GM12878 (cell line): ENCODE measurements around the gene PON1. TPM values are rescaled to one million over a fixed set of nuclear protein-coding genes. Genes with fewer than 3 reads are reported as not detected.

Source experiments
- ATAC-seq: fragments of 200-7000 bp; cut with Tn5 transposase; 3 replicates; pipeline ENCODE4 v1.9.1; 2020; ENCODE audit warnings: mild to moderate bottlenecking, moderate library complexity
- BruUV-seq: library from RNA; stranded (reverse); fragments of 400-500 nt; replicated peaks from 2 replicates; lab custom pipeline; 2021; lab: Mats Ljungman, UMichigan
- CTCF ChIA-PET: fragments of 300-600 bp; sonication (Branson Sonifier 250); formaldehyde crosslinking; extraction: SDS; loops from one replicate; lab custom pipeline; 2021; ENCODE audit warnings: inconsistent platforms; lab: Yijun Ruan, JAX
- POLR2A ChIA-PET: fragments of 350-600 bp; formaldehyde crosslinking; extraction: SDS; loops from one replicate; lab custom pipeline; 2021; ENCODE audit warnings: inconsistent platforms; lab: Charles Lee
- RAD21 ChIA-PET: fragments of 300-600 bp; sonication (Branson Sonifier 250); formaldehyde crosslinking; loops from one replicate; lab custom pipeline; 2023; ENCODE audit warnings: antibody characterized with exemption; ENCODE audit not compliant: unreplicated experiment; lab: Charles Lee
- SMC1A ChIA-PET: fragments of 300-600 bp; sonication (Branson Sonifier 250); formaldehyde crosslinking; loops from one replicate; lab custom pipeline; 2023; ENCODE audit not compliant: unreplicated experiment, uncharacterized antibody; lab: Charles Lee
- DNase-seq: peaks from one replicate; pipeline ENCODE4 v3.0.0-alpha.2; 2011; ENCODE audit warnings: low read depth, low spot score
- FAIRE-seq: peaks from 3 replicates; lab custom pipeline; 2011; peaks lifted over from hg19 to GRCh38; lab: Jason Lieb, UNC
- H2AFZ ChIP-seq: 2 replicates; pipeline ENCODE4 v1.6.0; 2011; ENCODE audit warnings: low read depth, low read length, control low read depth; ENCODE audit not compliant: control insufficient read depth
- H3K27ac ChIP-seq: 2 replicates; pipeline ENCODE4 v1.5.1; 2011; ENCODE audit warnings: control low read depth; ENCODE audit not compliant: control insufficient read depth, insufficient read depth
- H3K27me3 ChIP-seq, 2 experiments: replicated peaks in 1 of 2; 2 replicates each; pipeline versions ENCODE4 v1.6.0 to v1.6.1; 2011; ENCODE audit warnings: low read length in 1 of 2; ENCODE audit not compliant: control insufficient read depth in 2 of 2, insufficient read depth in 2 of 2
- H3K36me3 ChIP-seq, 2 experiments: 2 replicates each; pipeline ENCODE4 v1.5.1; 2011; ENCODE audit warnings: low read length in 1 of 2; ENCODE audit not compliant: control insufficient read depth in 2 of 2, insufficient read depth in 2 of 2
- H3K4me1 ChIP-seq: 2 replicates; pipeline ENCODE4 v1.6.1; 2011; ENCODE audit warnings: mild to moderate bottlenecking, low read length, moderate library complexity, mixed read lengths; ENCODE audit not compliant: control insufficient read depth, insufficient read depth
- H3K4me2 ChIP-seq: 2 replicates; pipeline ENCODE4 v1.6.0; 2011; ENCODE audit warnings: control low read depth; ENCODE audit not compliant: control insufficient read depth, insufficient read depth
- H3K4me3 ChIP-seq: fragments of 200-600 bp; sonication (generic); 2 replicates; pipeline ENCODE4 v1.5.1; 2016
- H3K79me2 ChIP-seq: 2 replicates; pipeline ENCODE4 v1.6.0; 2011; ENCODE audit warnings: low read length; ENCODE audit not compliant: control insufficient read depth, insufficient read depth
- H3K9ac ChIP-seq: 2 replicates; pipeline ENCODE4 v1.8.0; 2011; ENCODE audit warnings: low read length, control low read depth, mixed read lengths; ENCODE audit not compliant: control insufficient read depth, insufficient read depth
- H3K9me3 ChIP-seq: replicated peaks from 3 replicates; pipeline ENCODE4 v1.5.1; 2011; ENCODE audit warnings: mild to moderate bottlenecking, low read length; ENCODE audit not compliant: control insufficient read depth, insufficient read depth
- H4K20me1 ChIP-seq: 2 replicates; pipeline ENCODE4 v1.6.0; 2011; ENCODE audit not compliant: control insufficient read depth, insufficient read depth
- HCFC1 ChIP-seq: fragments of 150-350 bp; IDR thresholded peaks from 2 replicates; pipeline ENCODE4 v1.6.1; 2014; ENCODE audit warnings: low read length
- JUNB ChIP-seq: IDR thresholded peaks from 2 replicates; pipeline ENCODE4 v1.6.1; 2016; ENCODE audit warnings: antibody characterized with exemption, mild to moderate bottlenecking
- MEF2A ChIP-seq: IDR thresholded peaks from 2 replicates; pipeline ENCODE4 v1.6.1; 2011; ENCODE audit warnings: low read depth, mild to moderate bottlenecking, low read length, moderate library complexity; ENCODE audit not compliant: insufficient read depth
- PAX8 ChIP-seq: fragments of 450-650 bp; IDR thresholded peaks from 2 replicates; pipeline ENCODE4 v1.6.1; 2017; ENCODE audit warnings: mild to moderate bottlenecking, moderate library complexity
- RBBP5 ChIP-seq: fragments of 200-600 bp; sonication (generic); conservative IDR thresholded peaks from 2 replicates; pipeline ENCODE4 v1.6.1; 2016
- TBL1XR1 ChIP-seq: IDR thresholded peaks from 2 replicates; pipeline ENCODE4 v1.6.1; 2012; ENCODE audit warnings: low read depth, low read length, improper control_type of control experiment
- TCF12 ChIP-seq: IDR thresholded peaks from 2 replicates; pipeline ENCODE4 v1.6.1; 2011; ENCODE audit warnings: low read depth, mild to moderate bottlenecking, low read length
- whole genome bisulfite sequencing: methylation state at CpG from one replicate; pipeline ENCODE4 v1.1.6; 2016; ENCODE audit warnings: low lambda C conversion rate; ENCODE audit not compliant: insufficient replicate concordance, insufficient coverage; ENCODE audit errors: missing lambda C conversion rate; 5-methylcytosine and 5-hydroxymethylcytosine counted together
- in situ Hi-C: fragments of 300-500 bp; cut with MboI; formaldehyde crosslinking; loops from 9 replicates; pipeline ENCODE4 v1.14.3; 2018; ENCODE audit warnings: mixed read lengths
- intact Hi-C: fragments of 100-400 bp; cut with micrococcal nuclease; formaldehyde crosslinking; loops from one replicate; pipeline ENCODE4 v1.14.2; 2022; ENCODE audit not compliant: unreplicated experiment
- polyA plus RNA-seq, 11 experiments: library from polyadenylated mRNA; depleted of rRNA in 4 of 11; unstranded in 6 of 11; stranded (reverse) in 5 of 11; fragments of >200 nt; fragmentation: Nextera tagmentation in 4 of 11; fragmentation: Illumina TruSeq in 1 of 11; extraction: Ambion mirVana in 4 of 11; extraction: Trizol in 1 of 11; gene quantifications; 1 replicate in 1 of 11; 2 replicates in 10 of 11; pipeline versions ENCODE4 v1.2.1 to v1.2.3, GENCODE V29; 2011 to 2016; ENCODE audit warnings: inconsistent platforms in 2 of 11, missing spikeins in 2 of 11, low read depth in 1 of 11
- total RNA-seq, 4 experiments: library from RNA; depleted of rRNA in 3 of 4; stranded (reverse); fragments of >200 nt in 3 of 4; fragmentation: Illumina TruSeq in 1 of 4; extraction: Trizol in 1 of 4; gene quantifications; 2 replicates each; pipeline versions ENCODE4 v1.2.1 to v1.2.3, GENCODE V29; 2013 to 2021
- TF ChIP-seq, protein P1 (sequence below): IDR thresholded peaks from 2 replicates; pipeline ENCODE4 v1.6.1; 2012; ENCODE audit warnings: low read depth, low read length, improper control_type of control experiment
- TF ChIP-seq, protein P2 (sequence below): IDR thresholded peaks from 2 replicates; pipeline ENCODE4 v1.6.1; 2011; ENCODE audit warnings: mild to moderate bottlenecking, low read depth, low read length, moderate library complexity; ENCODE audit not compliant: insufficient replicate concordance
- TF ChIP-seq, protein P3 (sequence below): fragments of 450-650 bp; IDR thresholded peaks from 2 replicates; pipeline ENCODE4 v1.6.1; 2016; ENCODE audit warnings: mild to moderate bottlenecking, moderate library complexity, borderline replicate concordance
- TF ChIP-seq, protein P4 (sequence below): fragments of 450-650 bp; formaldehyde crosslinking; IDR thresholded peaks from 2 replicates; pipeline ENCODE4 v1.4.0; 2022; ENCODE audit warnings: mild to moderate bottlenecking, moderate library complexity
- TF ChIP-seq, protein P5 (sequence below): fragments of 450-650 bp; IDR thresholded peaks from 2 replicates; pipeline ENCODE4 v1.6.1; 2017; ENCODE audit warnings: borderline replicate concordance

The PON1 gene
- total and polyA plus RNA-seq, 10 of the 15 experiments (the other 5 are each of a cell fraction or from before 2014, with no cell fraction given) = 0.10 to 0.26 (median 0.23) TPM; not detected in 4

DNA sequence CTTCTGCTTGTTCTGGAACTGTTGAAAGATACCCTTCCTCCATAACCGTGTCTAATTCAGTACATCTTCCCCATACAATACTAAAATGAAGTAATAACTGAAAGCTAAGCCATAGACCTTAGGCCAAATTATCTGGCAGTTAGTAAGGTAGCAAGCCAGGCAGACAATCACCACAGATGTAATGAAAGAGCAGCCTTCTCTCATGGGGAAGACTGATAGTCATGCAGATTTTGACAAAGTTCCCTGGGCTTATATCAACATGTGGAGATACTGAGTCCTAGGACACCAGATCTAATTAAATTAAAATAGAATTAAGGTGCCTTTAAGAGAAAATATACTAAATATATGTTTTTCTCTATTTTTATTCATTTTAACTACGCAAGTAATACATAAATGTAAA is 61.5 kb downstream of the PON1 start:
- Histone ChIP-seq H3K27ac (no peak overlapping the region), H4K20me1 (no peaks in the 10 kb centered on the region), H3K4me1 (no peaks in the 10 kb centered on the region), H3K9me3 (no peaks in the 10 kb centered on the region), H3K36me3 (no peaks in the 10 kb centered on the region), H3K9ac (no peak overlapping the region), H3K4me3 (no peak overlapping the region), H3K79me2 (no peaks in the 10 kb centered on the region), H3K27me3 (no peaks in the 10 kb centered on the region), H2AFZ (no peak overlapping the region), H3K4me2 (no peak overlapping the region)
- ChIA-PET POLR2A (no interaction called here), CTCF (interaction anchor here (1.6 to 2.7 kb wide), 2 partner anchors 16 to 214 kb away, joined by 6 to 9 read pairs; no protein-coding TSS in a partner anchor), RAD21 (no interaction called here), SMC1A (interaction anchor here (0.7 to 1.5 kb wide), 3 partner anchors 10 to 214 kb away, joined by 4 to 5 read pairs (median 5); no protein-coding TSS in a partner anchor)
- in situ Hi-C loops = no loop called here
- DNase-seq (no peak), ATAC-seq (no peak), FAIRE-seq (no peak)
- intact Hi-C loops = no loop called here
- WGBS = 14% methylated on average over 2 of the region's 2 CpGs
- no TSS peak for BruUV-seq
- TF ChIP-seq RBBP5 = no peak
- TF ChIP-seq, protein P1, sequence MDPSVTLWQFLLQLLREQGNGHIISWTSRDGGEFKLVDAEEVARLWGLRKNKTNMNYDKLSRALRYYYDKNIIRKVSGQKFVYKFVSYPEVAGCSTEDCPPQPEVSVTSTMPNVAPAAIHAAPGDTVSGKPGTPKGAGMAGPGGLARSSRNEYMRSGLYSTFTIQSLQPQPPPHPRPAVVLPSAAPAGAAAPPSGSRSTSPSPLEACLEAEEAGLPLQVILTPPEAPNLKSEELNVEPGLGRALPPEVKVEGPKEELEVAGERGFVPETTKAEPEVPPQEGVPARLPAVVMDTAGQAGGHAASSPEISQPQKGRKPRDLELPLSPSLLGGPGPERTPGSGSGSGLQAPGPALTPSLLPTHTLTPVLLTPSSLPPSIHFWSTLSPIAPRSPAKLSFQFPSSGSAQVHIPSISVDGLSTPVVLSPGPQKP = no peak
- TF ChIP-seq TCF12 = no peak
- no peak for TF ChIP-seq PAX8
- TF ChIP-seq, protein P2, sequence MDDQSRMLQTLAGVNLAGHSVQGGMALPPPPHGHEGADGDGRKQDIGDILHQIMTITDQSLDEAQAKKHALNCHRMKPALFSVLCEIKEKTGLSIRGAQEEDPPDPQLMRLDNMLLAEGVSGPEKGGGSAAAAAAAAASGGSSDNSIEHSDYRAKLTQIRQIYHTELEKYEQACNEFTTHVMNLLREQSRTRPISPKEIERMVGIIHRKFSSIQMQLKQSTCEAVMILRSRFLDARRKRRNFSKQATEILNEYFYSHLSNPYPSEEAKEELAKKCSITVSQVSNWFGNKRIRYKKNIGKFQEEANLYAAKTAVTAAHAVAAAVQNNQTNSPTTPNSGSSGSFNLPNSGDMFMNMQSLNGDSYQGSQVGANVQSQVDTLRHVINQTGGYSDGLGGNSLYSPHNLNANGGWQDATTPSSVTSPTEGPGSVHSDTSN = no peak
- TF ChIP-seq, protein P3, sequence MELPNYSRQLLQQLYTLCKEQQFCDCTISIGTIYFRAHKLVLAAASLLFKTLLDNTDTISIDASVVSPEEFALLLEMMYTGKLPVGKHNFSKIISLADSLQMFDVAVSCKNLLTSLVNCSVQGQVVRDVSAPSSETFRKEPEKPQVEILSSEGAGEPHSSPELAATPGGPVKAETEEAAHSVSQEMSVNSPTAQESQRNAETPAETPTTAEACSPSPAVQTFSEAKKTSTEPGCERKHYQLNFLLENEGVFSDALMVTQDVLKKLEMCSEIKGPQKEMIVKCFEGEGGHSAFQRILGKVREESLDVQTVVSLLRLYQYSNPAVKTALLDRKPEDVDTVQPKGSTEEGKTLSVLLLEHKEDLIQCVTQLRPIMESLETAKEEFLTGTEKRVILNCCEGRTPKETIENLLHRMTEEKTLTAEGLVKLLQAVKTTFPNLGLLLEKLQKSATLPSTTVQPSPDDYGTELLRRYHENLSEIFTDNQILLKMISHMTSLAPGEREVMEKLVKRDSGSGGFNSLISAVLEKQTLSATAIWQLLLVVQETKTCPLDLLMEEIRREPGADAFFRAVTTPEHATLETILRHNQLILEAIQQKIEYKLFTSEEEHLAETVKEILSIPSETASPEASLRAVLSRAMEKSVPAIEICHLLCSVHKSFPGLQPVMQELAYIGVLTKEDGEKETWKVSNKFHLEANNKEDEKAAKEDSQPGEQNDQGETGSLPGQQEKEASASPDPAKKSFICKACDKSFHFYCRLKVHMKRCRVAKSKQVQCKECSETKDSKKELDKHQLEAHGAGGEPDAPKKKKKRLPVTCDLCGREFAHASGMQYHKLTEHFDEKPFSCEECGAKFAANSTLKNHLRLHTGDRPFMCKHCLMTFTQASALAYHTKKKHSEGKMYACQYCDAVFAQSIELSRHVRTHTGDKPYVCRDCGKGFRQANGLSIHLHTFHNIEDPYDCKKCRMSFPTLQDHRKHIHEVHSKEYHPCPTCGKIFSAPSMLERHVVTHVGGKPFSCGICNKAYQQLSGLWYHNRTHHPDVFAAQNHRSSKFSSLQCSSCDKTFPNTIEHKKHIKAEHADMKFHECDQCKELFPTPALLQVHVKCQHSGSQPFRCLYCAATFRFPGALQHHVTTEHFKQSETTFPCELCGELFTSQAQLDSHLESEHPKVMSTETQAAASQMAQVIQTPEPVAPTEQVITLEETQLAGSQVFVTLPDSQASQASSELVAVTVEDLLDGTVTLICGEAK = no peak
- TF ChIP-seq, protein P4, sequence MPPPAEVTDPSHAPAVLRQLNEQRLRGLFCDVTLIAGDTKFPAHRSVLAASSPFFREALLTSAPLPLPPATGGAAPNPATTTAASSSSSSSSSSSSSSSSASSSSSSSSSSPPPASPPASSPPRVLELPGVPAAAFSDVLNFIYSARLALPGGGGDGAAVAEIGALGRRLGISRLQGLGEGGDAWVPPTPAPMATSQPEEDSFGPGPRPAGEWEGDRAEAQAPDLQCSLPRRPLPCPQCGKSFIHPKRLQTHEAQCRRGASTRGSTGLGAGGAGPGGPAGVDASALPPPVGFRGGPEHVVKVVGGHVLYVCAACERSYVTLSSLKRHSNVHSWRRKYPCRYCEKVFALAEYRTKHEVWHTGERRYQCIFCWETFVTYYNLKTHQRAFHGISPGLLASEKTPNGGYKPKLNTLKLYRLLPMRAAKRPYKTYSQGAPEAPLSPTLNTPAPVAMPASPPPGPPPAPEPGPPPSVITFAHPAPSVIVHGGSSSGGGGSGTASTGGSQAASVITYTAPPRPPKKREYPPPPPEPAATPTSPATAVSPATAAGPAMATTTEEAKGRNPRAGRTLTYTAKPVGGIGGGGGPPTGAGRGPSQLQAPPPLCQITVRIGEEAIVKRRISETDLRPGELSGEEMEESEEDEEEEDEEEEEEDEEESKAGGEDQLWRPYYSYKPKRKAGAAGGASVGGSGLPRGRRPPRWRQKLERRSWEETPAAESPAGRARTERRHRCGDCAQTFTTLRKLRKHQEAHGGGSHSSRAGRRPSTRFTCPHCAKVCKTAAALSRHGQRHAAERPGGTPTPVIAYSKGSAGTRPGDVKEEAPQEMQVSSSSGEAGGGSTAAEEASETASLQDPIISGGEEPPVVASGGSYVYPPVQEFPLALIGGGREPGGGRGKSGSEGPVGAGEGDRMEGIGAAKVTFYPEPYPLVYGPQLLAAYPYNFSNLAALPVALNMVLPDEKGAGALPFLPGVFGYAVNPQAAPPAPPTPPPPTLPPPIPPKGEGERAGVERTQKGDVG (CRISPR knock-in tag) = no peak
- no peak for TF ChIP-seq HCFC1
- no peak for TF ChIP-seq MEF2A
- TF ChIP-seq TBL1XR1 = no peak
- TF ChIP-seq, protein P5, sequence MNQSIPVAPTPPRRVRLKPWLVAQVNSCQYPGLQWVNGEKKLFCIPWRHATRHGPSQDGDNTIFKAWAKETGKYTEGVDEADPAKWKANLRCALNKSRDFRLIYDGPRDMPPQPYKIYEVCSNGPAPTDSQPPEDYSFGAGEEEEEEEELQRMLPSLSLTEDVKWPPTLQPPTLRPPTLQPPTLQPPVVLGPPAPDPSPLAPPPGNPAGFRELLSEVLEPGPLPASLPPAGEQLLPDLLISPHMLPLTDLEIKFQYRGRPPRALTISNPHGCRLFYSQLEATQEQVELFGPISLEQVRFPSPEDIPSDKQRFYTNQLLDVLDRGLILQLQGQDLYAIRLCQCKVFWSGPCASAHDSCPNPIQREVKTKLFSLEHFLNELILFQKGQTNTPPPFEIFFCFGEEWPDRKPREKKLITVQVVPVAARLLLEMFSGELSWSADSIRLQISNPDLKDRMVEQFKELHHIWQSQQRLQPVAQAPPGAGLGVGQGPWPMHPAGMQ = no peak
- TF ChIP-seq JUNB = no peak
